Fibroblast of lung (primary cell): ENCODE results near the gene RIPOR3.

ENCODE experiments used
- CTCF ChIP-seq, 2 donors: IDR thresholded peaks in 1 of 2; conservative IDR thresholded peaks in 1 of 2; 1 replicate in 1 of 2; 2 replicates in 1 of 2; pipeline ENCODE4 v1.5.1; 2011 to 2012; ENCODE audit warnings: low read length in 2 of 2, control low read depth in 1 of 2, inconsistent platforms in 1 of 2, low read depth in 1 of 2, mild to moderate bottlenecking in 1 of 2
- EZH2 ChIP-seq: IDR thresholded peaks from 2 replicates; pipeline ENCODE4 v1.5.1; 2012; ENCODE audit warnings: low read length, control low read depth, mild to moderate bottlenecking; ENCODE audit errors: missing control alignments

GRCh38 chr20:50593005-50593335 lies 98.4 kb downstream of the RIPOR3 start:
- TF ChIP-seq CTCF (conservative IDR thresholded peaks at IDR 0.05 in 1 of 2, IDR thresholded peaks at IDR 0.05 in 1 of 2; ENCODE audit: low read depth in 1 of 2, low read length in 2 of 2) = no peak
- TF ChIP-seq EZH2 = no peak
